ENCODE results near the gene TMEM235. TPM values are rescaled to one million over a fixed set of nuclear protein-coding genes. Genes with fewer than 3 reads are reported as not detected.

Gene TMEM235
- total RNA-seq, 4 donors from 2014 or later: not detected

GRCh38 chr17:78289004-78289403 is 57.6 kb downstream of the TMEM235 start:
- DNase-seq (ENCODE audit: low spot score): no peak
- TF ChIP-seq CTCF (IDR thresholded peaks at IDR 0.05): no peak
- no peak for ATAC-seq (ENCODE audit: low FRiP score)

GRCh38 chr17:78289802-78290363 is 58.5 kb downstream of the TMEM235 start:
- ATAC-seq (ENCODE audit: low FRiP score): peak; percentile 91
- peak in 1 of 3 donors; percentile 61 for TF ChIP-seq CTCF (IDR thresholded peaks at IDR 0.05)
- peak; percentile 54 for DNase-seq (ENCODE audit: low spot score)

Small RNA genes lying within 50 kb of the gene (small RNA-seq; reads per million reads assigned to genes)
- gene AC087645.1: not detected

Other genes with a start within 250 kb of the TMEM235 start
- gene TMC6, start 102.9 kb upstream of the TMEM235 start, total RNA-seq: 10 to 100 TPM; 21.8 to 72.8 (median 51.3) TPM
- gene TMC8, start 100.9 kb upstream of the TMEM235 start, total RNA-seq: 10 to 100 TPM in 1 of 4 donors, 1 to 10 TPM in 3; 3.2 to 12.5 (median 6.5) TPM
- gene C17orf99, start 85.2 kb upstream of the TMEM235 start, total RNA-seq: not detected
- gene SYNGR2, start 63.0 kb upstream of the TMEM235 start, total RNA-seq: 10 to 100 TPM; 24.3 to 80.6 (median 52.4) TPM
- 10 to 100 TPM in 1 of 4 donors, 1 to 10 TPM in 3; 1.4 to 10.6 (median 3.1) TPM for gene TK1, start 44.6 kb upstream of the TMEM235 start, total RNA-seq
- 10 to 100 TPM; 21.7 to 29.0 (median 26.0) TPM for gene AFMID, start 44.3 kb upstream of the TMEM235 start, total RNA-seq
- gene BIRC5, start 17.4 kb upstream of the TMEM235 start, total RNA-seq: 1 to 10 TPM in 2 of 4 donors, under 1 TPM in 1, not detected in 1; 0.84 to 2.6 (median 1.3) TPM
- gene SOCS3, start 128.4 kb downstream of the TMEM235 start, total RNA-seq: 1,000 to 10,000 TPM in 1 of 4 donors, 100 to 1,000 TPM in 3; 186 to 1,117 (median 634) TPM
- gene PGS1, start 147.0 kb downstream of the TMEM235 start, total RNA-seq: 10 to 100 TPM; 25.8 to 97.2 (median 70.2) TPM

All from omental fat pad (tissue), 4 donors.